ENCODE data around the gene AFM. TPM values are rescaled to one million over a fixed set of nuclear protein-coding genes. Genes with fewer than 3 reads are reported as not detected.

Gene AFM, protein sequence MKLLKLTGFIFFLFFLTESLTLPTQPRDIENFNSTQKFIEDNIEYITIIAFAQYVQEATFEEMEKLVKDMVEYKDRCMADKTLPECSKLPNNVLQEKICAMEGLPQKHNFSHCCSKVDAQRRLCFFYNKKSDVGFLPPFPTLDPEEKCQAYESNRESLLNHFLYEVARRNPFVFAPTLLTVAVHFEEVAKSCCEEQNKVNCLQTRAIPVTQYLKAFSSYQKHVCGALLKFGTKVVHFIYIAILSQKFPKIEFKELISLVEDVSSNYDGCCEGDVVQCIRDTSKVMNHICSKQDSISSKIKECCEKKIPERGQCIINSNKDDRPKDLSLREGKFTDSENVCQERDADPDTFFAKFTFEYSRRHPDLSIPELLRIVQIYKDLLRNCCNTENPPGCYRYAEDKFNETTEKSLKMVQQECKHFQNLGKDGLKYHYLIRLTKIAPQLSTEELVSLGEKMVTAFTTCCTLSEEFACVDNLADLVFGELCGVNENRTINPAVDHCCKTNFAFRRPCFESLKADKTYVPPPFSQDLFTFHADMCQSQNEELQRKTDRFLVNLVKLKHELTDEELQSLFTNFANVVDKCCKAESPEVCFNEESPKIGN
- total RNA-seq, result not detected

DNA sequence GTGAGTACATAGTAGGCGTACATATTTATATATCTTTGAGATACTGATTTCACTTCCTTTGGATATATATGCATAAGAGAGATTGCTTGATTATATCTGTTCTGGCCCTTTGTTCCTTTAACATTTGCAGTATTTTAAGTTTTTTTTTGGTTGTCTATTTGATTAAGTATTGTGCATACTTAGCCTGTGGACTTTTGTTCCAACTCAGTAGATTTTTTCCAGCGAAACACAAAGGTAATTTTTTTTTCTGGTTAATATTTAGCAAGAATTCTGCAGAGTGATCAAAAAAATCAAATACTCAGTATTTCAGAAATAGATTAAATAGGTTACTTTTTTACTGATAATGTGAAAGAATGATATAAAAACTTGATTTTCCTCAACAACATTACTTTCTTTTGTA is at the start of gene AFM:
Gene AFM (plus strand): TSS at position 388 of the 400 bp plus-strand sequence. CDS start 31 bp downstream, outside the sequence.

GRCh38 chr4:73435984-73436383 is 45.6 kb upstream of the AFM start, which contains the start of gene AFP:
Gene AFP (plus strand): TSS chr4:73436221. CDS start chr4:73436263, 42 bp downstream.

Small RNA genes within 50 kb of the gene (small RNA-seq; reads per million reads assigned to genes)
- gene AC074250.1, result 0 reads per million in 2 donors

Other genes with a start within 250 kb of the AFM start
- gene ANKRD17, start 222.9 kb upstream of the AFM start, total RNA-seq, result 10 to 100 TPM; 60.6 to 73.9 TPM
- not detected for gene ALB, start 77.5 kb upstream of the AFM start, total RNA-seq
- gene AFP, start 45.5 kb upstream of the AFM start, total RNA-seq, result not detected
- gene RASSF6, start 138.7 kb downstream of the AFM start, total RNA-seq, result under 1 TPM in 1 of 2 donors, not detected in 1; 0.34 TPM